ENCODE measurements around the gene FKBP1B. TPM values are rescaled to one million over a fixed set of nuclear protein-coding genes. Genes with fewer than 3 reads are reported as not detected.

The FKBP1B gene
- total RNA-seq (2022; extraction: Qiagen RNA extraction; ENCODE audit: low read depth) = 8.3 to 11.7 TPM (median 9.3 TPM) in 5 replicates

DNA sequence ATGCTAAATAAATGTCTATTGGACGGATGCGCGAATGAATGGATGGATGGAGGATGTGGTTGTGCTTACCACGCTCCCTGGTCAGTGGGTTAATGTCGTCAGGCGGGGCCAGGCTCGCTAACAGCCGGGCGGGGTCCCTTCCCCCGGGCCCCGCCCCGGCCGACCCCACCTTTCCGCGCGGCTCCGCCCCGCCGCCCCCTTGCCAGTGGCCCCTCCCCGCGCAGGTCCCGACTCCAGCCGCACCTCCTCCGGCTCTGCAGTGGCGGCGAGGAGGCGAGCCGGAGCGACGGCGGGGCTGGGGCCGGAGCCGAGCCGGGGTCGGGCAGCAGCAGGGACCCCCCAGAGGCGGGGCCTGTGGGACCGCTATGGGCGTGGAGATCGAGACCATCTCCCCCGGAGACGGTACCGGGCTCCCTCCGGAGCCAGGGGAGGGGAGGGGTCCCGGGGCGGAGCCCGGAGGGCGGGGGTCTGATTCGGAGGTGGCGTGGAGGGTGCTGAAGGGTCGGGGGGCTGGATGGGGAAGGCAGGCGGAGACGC, at the start of gene FKBP1B:
TSS of gene FKBP1B (plus strand) at position 257 of the 537 bp plus-strand sequence. CDS start at position 366, 109 bp downstream.

GRCh38 chr2:24009680-24010476, 39.7 kb upstream of the FKBP1B start, which contains the start of gene MFSD2B:
TSS of gene MFSD2B (plus strand) at chr2:24010085. CDS start at chr2:24010097, 12 bp downstream.

DNA sequence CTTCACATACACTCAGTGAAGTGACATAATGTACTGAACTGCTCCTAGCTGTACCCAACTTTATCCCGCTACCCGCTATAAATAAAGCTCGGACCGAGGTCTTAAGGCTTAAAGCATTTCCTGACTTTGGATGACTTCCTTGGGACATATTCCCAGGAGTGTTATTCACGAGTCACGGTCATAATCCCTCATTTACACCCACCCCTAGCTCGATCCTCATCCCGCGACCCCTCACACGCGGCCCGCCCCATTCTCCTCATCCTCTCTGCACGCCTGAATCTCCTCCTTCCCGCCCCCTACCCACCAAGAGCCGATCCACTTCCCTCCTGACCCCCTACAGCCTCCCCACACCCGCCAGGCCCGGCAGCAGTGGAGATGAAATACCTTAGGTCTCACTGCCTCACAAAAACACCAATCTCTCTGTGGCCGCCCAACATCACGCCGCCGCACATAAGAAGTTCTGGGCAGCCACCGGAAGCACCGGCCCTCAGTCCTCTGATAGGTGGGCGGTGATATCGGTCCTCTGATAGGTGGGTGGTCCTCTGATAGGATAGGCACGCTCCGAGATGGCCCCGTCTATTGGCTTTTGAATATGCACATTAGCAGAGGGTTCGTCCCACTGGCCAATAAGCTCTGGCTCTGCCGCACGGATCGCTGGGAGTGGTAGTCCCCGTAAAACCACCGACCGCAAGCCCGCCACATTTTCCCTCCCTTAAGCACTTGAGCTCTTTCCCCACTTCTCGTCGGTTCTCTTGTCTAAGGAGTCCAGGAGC, 2.4 kb upstream of the FKBP1B start, which contains the start of gene WDCP:
TSS of gene WDCP (minus strand) at position 462 of the 773 bp plus-strand sequence. CDS start 7,897 bp downstream, outside the sequence.

GRCh38 chr2:24075915-24076848, 26.6 kb downstream of the FKBP1B start, which contains the start of gene SF3B6:
TSS of gene SF3B6 (minus strand) at chr2:24076326. CDS start at chr2:24076229, 97 bp downstream.

DNA sequence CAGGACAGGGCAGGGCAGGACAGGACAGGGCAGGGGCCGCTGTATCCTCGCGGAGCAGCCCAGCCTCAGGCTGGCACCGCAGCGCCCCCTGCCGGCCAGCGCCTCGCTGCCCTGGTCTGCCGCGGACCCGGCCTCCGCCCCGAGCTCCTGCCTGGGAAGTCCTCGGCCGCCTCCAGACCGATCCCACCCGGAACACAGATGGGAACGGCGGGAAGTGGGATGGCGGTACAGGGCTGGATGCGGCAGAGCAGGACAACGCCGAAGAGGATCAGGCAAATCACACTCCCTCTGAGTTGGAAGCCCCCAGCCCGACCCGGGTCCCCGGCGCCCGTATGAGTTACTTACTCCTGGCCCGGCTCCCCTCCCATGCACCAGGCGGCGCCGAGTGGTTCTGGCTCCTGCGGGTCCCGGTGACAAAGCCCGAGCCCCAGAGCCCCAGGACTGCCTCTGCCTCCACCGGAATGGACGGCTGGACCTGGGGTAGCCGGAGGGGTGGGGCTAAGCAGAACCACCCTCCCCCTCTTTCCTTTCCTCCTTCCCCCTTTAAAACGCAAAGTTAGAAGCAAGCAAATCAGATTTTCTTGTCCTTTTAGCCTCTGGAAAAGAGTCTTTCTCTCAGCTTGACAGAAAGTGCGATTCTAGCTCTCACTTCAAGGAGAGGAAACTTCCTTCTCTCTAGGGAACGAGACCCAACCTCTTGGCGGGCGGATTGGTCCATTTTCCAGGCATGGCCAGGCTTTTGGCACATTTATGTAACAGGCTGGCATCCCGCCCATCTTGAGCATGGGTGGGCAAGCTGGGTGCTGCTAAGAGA, 35.1 kb downstream of the FKBP1B start, which contains the start of gene TP53I3:
TSS of gene TP53I3 (minus strand) at position 449 of the 814 bp plus-strand sequence. CDS start 508 bp downstream, outside the sequence.

Other genes with a start within 250 kb of the FKBP1B start
- 5.4 to 7.5 TPM (median 7.2 TPM) in 5 replicates for gene ATAD2B, start 122.6 kb upstream of the FKBP1B start, total RNA-seq (2022; extraction: Qiagen RNA extraction; ENCODE audit: low read depth)
- 12.9 to 21.8 TPM (median 20.4 TPM) in 5 replicates for gene UBXN2A, start 109.3 kb upstream of the FKBP1B start, total RNA-seq (2022; extraction: Qiagen RNA extraction; ENCODE audit: low read depth)
- gene MFSD2B, start 39.7 kb upstream of the FKBP1B start, total RNA-seq (2022; extraction: Qiagen RNA extraction; ENCODE audit: low read depth) = 0.28 to 0.56 TPM (median 0.36 TPM) in 5 replicates
- gene WDCP, start 2.4 kb upstream of the FKBP1B start, total RNA-seq (2022; extraction: Qiagen RNA extraction; ENCODE audit: low read depth) = 11.4 to 13.3 TPM (median 12.1 TPM) in 5 replicates
- 159 to 233 TPM (median 180 TPM) in 5 replicates for gene SF3B6, start 26.6 kb downstream of the FKBP1B start, total RNA-seq (2022; extraction: Qiagen RNA extraction; ENCODE audit: low read depth)
- gene TP53I3, start 35.1 kb downstream of the FKBP1B start, total RNA-seq (2022; extraction: Qiagen RNA extraction; ENCODE audit: low read depth) = 158 to 200 TPM (median 179 TPM) in 5 replicates
- gene PFN4, start 73.6 kb downstream of the FKBP1B start, total RNA-seq (2022; extraction: Qiagen RNA extraction; ENCODE audit: low read depth) = 0.67 to 1.5 TPM (median 1.4 TPM) in 5 replicates
- gene FAM228B, start 73.7 kb downstream of the FKBP1B start, total RNA-seq (2022; extraction: Qiagen RNA extraction; ENCODE audit: low read depth) = 1.7 to 2.6 TPM (median 2.1 TPM) in 5 replicates
- not detected in 5 replicates for gene FAM228A, start 125.3 kb downstream of the FKBP1B start, total RNA-seq (2022; extraction: Qiagen RNA extraction; ENCODE audit: low read depth)

All from A549 treated with RU486 at 1 μM for 4 hours (cell line).